Dermis microvascular lymphatic vessel endothelial cell (primary cell): ENCODE data around the gene TTC3. TPM values are rescaled to one million over a fixed set of nuclear protein-coding genes. Genes with fewer than 3 reads are reported as not detected.
"Not testable (repeated sequence)": the region's sequence is repeated elsewhere in the genome, so short reads cannot be mapped to it uniquely, and the experiment has no call there.

Experiments used
- DNase-seq, 2 donors: peaks; one replicate each; pipeline versions ENCODE4 v3.0.0 to v3.0.0-alpha.2; 2010; ENCODE audit warnings: low read depth in 2 of 2
- total RNA-seq: library from RNA; depleted of rRNA; stranded (reverse); fragments of >200 nt; gene quantifications from 2 replicates; pipeline ENCODE4 v1.2.1, GENCODE V29; 2014

The TTC3 gene
- total RNA-seq, 1 donor from 2014 or later, result 87.8 TPM

GRCh38 chr21:37088186-37088735 is 15.2 kb downstream of the TTC3 start:
- DNase-seq, result no peak

- no peak for DNase-seq
Observed at GRCh38 chr21:37093977-37094376, 20.9 kb downstream of the TTC3 start.

- no peak for DNase-seq
Observed at GRCh38 chr21:37095821-37096220, 22.8 kb downstream of the TTC3 start.

- DNase-seq, result no peak
Observed at GRCh38 chr21:37098751-37099150, 25.7 kb downstream of the TTC3 start.

GRCh38 chr21:37100316-37100715 is 27.3 kb downstream of the TTC3 start:
- no peak for DNase-seq

GRCh38 chr21:37101384-37101783 is 28.3 kb downstream of the TTC3 start:
- no peak for DNase-seq

- not testable (repeated sequence) for DNase-seq
Observed at GRCh38 chr21:37102746-37103145, 29.7 kb downstream of the TTC3 start.

- no peak for DNase-seq
Observed at GRCh38 chr21:37106998-37107397, 33.9 kb downstream of the TTC3 start.

- DNase-seq, result not testable (repeated sequence)
Observed at GRCh38 chr21:37111029-37111428, 38.0 kb downstream of the TTC3 start.

GRCh38 chr21:37114301-37114700 is 41.2 kb downstream of the TTC3 start:
- not testable (repeated sequence) for DNase-seq

- DNase-seq, result not testable (repeated sequence)
Observed at GRCh38 chr21:37116459-37116858, 43.4 kb downstream of the TTC3 start.

GRCh38 chr21:37117204-37117603 is 44.1 kb downstream of the TTC3 start:
- no peak for DNase-seq

- no peak for DNase-seq
Observed at GRCh38 chr21:37118187-37118826, 45.3 kb downstream of the TTC3 start.

- DNase-seq, result no peak
Observed at GRCh38 chr21:37119421-37120218, 46.6 kb downstream of the TTC3 start.

- DNase-seq, result no peak
Observed at GRCh38 chr21:37128076-37128475, 55.0 kb downstream of the TTC3 start.

- no peak for DNase-seq
Observed at GRCh38 chr21:37130971-37131370, 57.9 kb downstream of the TTC3 start.

- DNase-seq, result no peak
Observed at GRCh38 chr21:37136261-37136660, 63.2 kb downstream of the TTC3 start.

GRCh38 chr21:37136744-37137143 is 63.7 kb downstream of the TTC3 start:
- no peak for DNase-seq

- DNase-seq, result no peak
Observed at GRCh38 chr21:37139154-37139553, 66.1 kb downstream of the TTC3 start.

GRCh38 chr21:37139902-37140301 is 66.8 kb downstream of the TTC3 start:
- no peak for DNase-seq

- DNase-seq, result not testable (repeated sequence)
Observed at GRCh38 chr21:37143392-37143791, 70.3 kb downstream of the TTC3 start.

- no peak for DNase-seq
Observed at GRCh38 chr21:37145635-37146111, 72.6 kb downstream of the TTC3 start.
